DOHH2 (cell line): Measurements from ENCODE around the gene HERC2.

ENCODE experiments used
- H3F3A ChIP-seq: fragments of 200-600 bp; sonication (generic), shearing (Covaris generic); 2 replicates; pipeline ENCODE4 v1.6.0; 2016; ENCODE audit warnings: antibody characterized with exemption, mild to moderate bottlenecking; ENCODE audit not compliant: control insufficient read depth, insufficient read depth
- H3K27ac ChIP-seq: fragments of 200-600 bp; sonication (generic); 2 replicates; pipeline ENCODE4 v1.5.1; 2014; ENCODE audit warnings: low read depth, mild to moderate bottlenecking, low read length, moderate library complexity
- H3K27me3 ChIP-seq: fragments of 200-600 bp; sonication (generic); 2 replicates; pipeline ENCODE4 v1.6.1; 2014; ENCODE audit warnings: mild to moderate bottlenecking, low read length, mixed read lengths; ENCODE audit not compliant: control insufficient read depth
- H3K36me3 ChIP-seq: fragments of 200-600 bp; sonication (generic); 2 replicates; pipeline ENCODE4 v1.6.1; 2014; ENCODE audit warnings: mild to moderate bottlenecking, low read length, moderate library complexity, mixed read lengths; ENCODE audit not compliant: control insufficient read depth
- H3K4me1 ChIP-seq: fragments of 200-600 bp; sonication (generic); 2 replicates; pipeline ENCODE4 v1.6.1; 2014; ENCODE audit warnings: mild to moderate bottlenecking, low read length, mixed read lengths; ENCODE audit not compliant: control insufficient read depth
- H3K4me2 ChIP-seq: fragments of 200-600 bp; sonication (generic); 2 replicates; pipeline ENCODE4 v1.6.0; 2014; ENCODE audit warnings: mild to moderate bottlenecking, low read length, moderate library complexity
- H3K4me3 ChIP-seq: fragments of 200-600 bp; sonication (generic); 2 replicates; pipeline ENCODE4 v1.5.1; 2014; ENCODE audit warnings: mild to moderate bottlenecking, low read length, mixed read lengths
- H3K79me2 ChIP-seq: fragments of 200-600 bp; sonication (generic); 2 replicates; pipeline ENCODE4 v1.6.1; 2014; ENCODE audit warnings: mild to moderate bottlenecking, low read length, mixed read lengths; ENCODE audit not compliant: control insufficient read depth
- H3K9me2 ChIP-seq: fragments of 200-600 bp; sonication (generic); replicated peaks from 2 replicates; pipeline ENCODE4 v1.6.1; 2014; ENCODE audit warnings: mild to moderate bottlenecking, low read length, mixed read lengths; ENCODE audit not compliant: control insufficient read depth
- H3K9me3 ChIP-seq: fragments of 200-600 bp; sonication (generic); 2 replicates; pipeline ENCODE4 v1.6.1; 2014; ENCODE audit warnings: antibody characterized with exemption, low read length, mixed read lengths; ENCODE audit not compliant: control insufficient read depth, insufficient read depth
- H4K20me1 ChIP-seq: fragments of 200-600 bp; sonication (generic); 2 replicates; pipeline ENCODE4 v1.6.0; 2014; ENCODE audit warnings: low read depth, mild to moderate bottlenecking, antibody characterized with exemption, low read length, moderate library complexity; ENCODE audit not compliant: control insufficient read depth, insufficient read depth
- CTCF ChIP-seq: fragments of 200-600 bp; sonication (generic); IDR thresholded peaks from one replicate; pipeline ENCODE4 v1.5.1; 2014; ENCODE audit warnings: antibody characterized with exemption, mild to moderate bottlenecking, low read depth, low read length; ENCODE audit not compliant: poor library complexity, severe bottlenecking
- EZH2phosphoT487 ChIP-seq: fragments of 200-600 bp; sonication (generic); IDR thresholded peaks from 2 replicates; pipeline ENCODE4 v1.6.1; 2017; ENCODE audit warnings: borderline replicate concordance, mild to moderate bottlenecking, antibody characterized with exemption, low read length, moderate library complexity, mixed read lengths

HERC2 gene

GRCh38 chr15:28185148-28185895 lies 136.7 kb downstream of the HERC2 start:
- H3K79me2 ChIP-seq, result no peaks in the 10 kb centered on the region
- no peak for TF ChIP-seq CTCF
- no peaks in the 10 kb centered on the region for H3K9me3 ChIP-seq
- H3F3A ChIP-seq, result no peaks in the 10 kb centered on the region
- H3K9me2 ChIP-seq, result no peaks in the 10 kb centered on the region
- H3K4me3 ChIP-seq, result no peak overlapping the region
- H3K4me2 ChIP-seq, result no peak overlapping the region
- no peaks in the 10 kb centered on the region for H4K20me1 ChIP-seq
- H3K27ac ChIP-seq, result no peak overlapping the region
- H3K36me3 ChIP-seq, result peaks cover 47% of the 10 kb centered on the region
- H3K4me1 ChIP-seq, result no peaks in the 10 kb centered on the region
- no peaks in the 10 kb centered on the region for H3K27me3 ChIP-seq

GRCh38 chr15:28184166-28184565 lies 137.8 kb downstream of the HERC2 start:
- H3K9me2 ChIP-seq, result no peaks in the 10 kb centered on the region
- H3K79me2 ChIP-seq, result no peaks in the 10 kb centered on the region
- no peak overlapping the region for H3K4me2 ChIP-seq
- H3K9me3 ChIP-seq, result no peaks in the 10 kb centered on the region
- no peaks in the 10 kb centered on the region for H3K27me3 ChIP-seq
- peaks cover 51% of the 10 kb centered on the region for H3K36me3 ChIP-seq
- no peak overlapping the region for H3K4me3 ChIP-seq
- no peaks in the 10 kb centered on the region for H3K4me1 ChIP-seq
- no peaks in the 10 kb centered on the region for H4K20me1 ChIP-seq
- H3K27ac ChIP-seq, result no peak overlapping the region
- no peaks in the 10 kb centered on the region for H3F3A ChIP-seq
- TF ChIP-seq EZH2phosphoT487, result no peak
- no peak for TF ChIP-seq CTCF

- H3K27ac ChIP-seq, result no peak overlapping the region
- no peak overlapping the region for H3K4me3 ChIP-seq
- no peaks in the 10 kb centered on the region for H3K79me2 ChIP-seq
- H3K36me3 ChIP-seq, result peaks cover 42% of the 10 kb centered on the region
- no peaks in the 10 kb centered on the region for H3K9me3 ChIP-seq
- no peak overlapping the region for H3K4me2 ChIP-seq
- TF ChIP-seq CTCF (no peak), EZH2phosphoT487 (no peak)
- H3F3A ChIP-seq, result no peaks in the 10 kb centered on the region
- no peaks in the 10 kb centered on the region for H3K9me2 ChIP-seq
- no peaks in the 10 kb centered on the region for H3K4me1 ChIP-seq
- no peaks in the 10 kb centered on the region for H4K20me1 ChIP-seq
- no peaks in the 10 kb centered on the region for H3K27me3 ChIP-seq
These were observed 139.2 kb downstream of the HERC2 start for GRCh38 chr15:28182731-28183130.
